H54 (cell line): Measurements from ENCODE around the gene ANKRD40CL.
A peak's percentile ranks its signal among the peaks of the same experiment; 100 is the strongest.

Source experiments
- DNase-seq: peaks from one replicate; pipeline ENCODE4 v3.0.0; 2011; ENCODE audit warnings: low spot score, mixed read lengths; ENCODE audit not compliant: insufficient read length
- FAIRE-seq: peaks from 3 replicates; lab custom pipeline; 2011; peaks lifted over from hg19 to GRCh38; lab: Jason Lieb, UNC
- POLR2A ChIP-seq: IDR thresholded peaks from 2 replicates; pipeline ENCODE4 v1.6.1; 2011; ENCODE audit warnings: low read depth, mild to moderate bottlenecking, low read length

The ANKRD40CL gene

DNA sequence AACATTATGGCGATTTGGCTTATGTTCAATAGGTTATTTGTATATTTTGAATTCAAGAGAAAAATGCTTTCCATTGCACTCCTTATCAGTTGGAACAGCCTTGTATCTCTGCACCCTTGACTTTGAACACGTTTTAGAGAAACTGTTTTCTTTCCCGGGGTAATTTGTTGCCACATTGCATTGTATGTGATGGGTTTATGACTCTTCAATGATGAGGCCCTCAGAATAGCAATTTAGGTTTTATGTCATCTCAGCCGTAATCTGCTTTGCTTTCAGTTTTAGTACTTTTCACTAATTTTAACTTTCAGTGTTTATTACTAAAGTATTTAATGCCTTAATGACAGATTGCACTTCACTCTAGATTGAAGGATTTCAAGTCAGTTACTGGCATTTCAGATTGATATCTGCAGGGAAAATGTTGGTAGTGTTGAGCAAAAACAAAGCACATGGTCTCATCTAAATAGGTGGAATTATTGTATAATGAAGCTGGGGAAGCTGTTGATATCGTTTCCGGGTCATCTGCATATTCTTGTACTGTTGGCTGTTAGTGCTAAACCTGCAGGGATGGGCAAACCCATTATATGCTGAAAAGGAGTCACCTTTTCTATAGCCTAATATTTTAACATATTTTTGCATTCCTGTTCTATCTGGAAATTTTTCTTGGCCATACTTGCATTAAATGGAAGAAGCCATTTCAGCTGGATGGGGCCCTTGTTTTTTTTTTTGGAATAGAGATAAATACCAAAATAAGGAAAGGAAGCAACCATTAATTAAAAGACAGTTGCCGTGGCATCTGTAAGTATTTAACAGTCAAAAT lies 45.9 kb downstream of the ANKRD40CL start:
- DNase-seq (no peak), FAIRE-seq (no peak)
- TF ChIP-seq POLR2A, result no peak

DNA sequence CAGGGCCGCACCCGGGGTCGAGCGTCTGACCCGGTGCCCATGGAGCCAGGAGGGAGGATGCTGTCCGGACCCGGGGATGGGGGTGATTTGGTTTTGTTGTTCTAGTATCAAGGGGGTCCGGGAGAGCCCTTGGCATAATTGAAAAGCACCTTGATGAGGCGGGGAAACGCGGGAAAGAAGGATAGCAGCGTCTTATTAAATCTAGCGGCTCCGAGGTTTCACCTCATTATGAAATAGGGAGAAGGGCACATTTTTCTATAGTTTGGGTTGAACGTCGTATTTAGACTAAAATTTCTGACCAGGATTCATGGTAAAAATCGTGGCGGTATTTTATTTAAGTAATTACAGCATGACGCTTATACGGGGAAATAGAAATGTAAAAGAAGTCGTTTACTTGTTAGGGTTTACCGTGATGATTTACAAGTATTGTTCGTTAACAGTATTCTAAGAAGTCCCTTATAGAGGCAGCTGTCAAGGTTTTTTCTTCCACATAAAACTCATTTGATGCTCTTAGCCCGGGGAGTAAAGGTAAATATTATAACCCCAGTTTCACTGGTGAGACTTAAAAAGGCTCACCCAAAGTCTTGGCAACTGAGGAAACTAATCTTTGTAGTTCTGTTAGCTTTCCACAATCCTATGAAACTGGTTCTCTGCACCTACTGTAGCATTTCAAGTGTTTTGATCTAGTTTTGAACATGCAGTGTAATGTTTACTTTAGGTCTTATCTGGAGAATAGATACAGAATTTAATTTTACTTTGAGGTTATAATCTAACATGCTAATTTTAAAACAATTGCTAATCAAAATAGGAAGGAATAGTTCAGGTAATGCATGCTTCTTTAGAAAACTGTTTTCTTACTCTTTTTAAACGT lies 47.2 kb downstream of the ANKRD40CL start:
- DNase-seq, result no peak
- TF ChIP-seq POLR2A, result no peak
- no peak for FAIRE-seq

GRCh38 chr17:50719144-50719923 lies 48.0 kb downstream of the ANKRD40CL start, which contains the start of gene LUC7L3:
TSS of gene LUC7L3 (plus strand) at chr17:50719603. CDS start at chr17:50719733, 130 bp downstream.
- peak; percentile 94 for TF ChIP-seq POLR2A
- DNase-seq (peak; percentile 93), FAIRE-seq (no peak)

DNA sequence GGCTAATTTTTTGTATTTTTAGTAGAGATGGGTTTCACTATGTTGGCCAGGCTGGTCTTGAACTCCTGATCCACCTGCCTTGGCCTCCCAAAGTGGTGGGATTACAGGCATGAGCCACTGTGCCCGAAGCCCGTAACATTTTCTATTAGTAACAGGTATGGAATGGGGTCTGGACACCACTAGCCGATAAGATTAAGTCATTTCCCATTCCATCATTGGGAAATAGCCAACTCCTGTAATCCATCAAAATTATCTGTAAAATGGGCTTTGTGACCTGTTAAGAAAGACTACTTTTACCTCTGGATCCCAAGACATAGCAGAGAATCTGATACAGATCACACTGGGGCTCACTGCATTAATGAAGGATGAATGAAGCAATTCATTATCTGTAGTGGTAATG lies 51.8 kb downstream of the ANKRD40CL start:
- FAIRE-seq (no peak), DNase-seq (no peak)
- TF ChIP-seq POLR2A, result no peak

DNA sequence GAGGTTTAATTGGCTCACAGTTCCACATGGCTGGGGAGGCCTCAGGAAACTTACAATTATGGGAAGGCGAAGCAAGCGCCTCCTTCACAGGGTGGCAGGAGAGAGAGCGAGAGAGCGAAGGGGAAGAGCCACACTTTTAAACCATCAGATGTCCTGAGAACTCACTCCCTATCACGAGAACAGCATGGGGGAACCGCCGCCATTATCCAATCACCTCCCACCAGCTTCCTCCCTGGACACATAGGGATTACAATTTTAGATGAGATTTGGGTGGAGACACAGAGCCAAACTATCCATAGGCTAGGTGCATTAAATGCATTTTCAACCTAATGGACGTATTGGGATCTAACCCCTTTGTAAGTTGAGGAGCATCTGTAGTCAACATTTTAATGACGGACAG lies 54.7 kb downstream of the ANKRD40CL start:
- no peak for DNase-seq
- TF ChIP-seq POLR2A, result no peak
- FAIRE-seq, result no peak
